ENCODE results near the gene NID1. TPM values are rescaled to one million over a fixed set of nuclear protein-coding genes. Genes with fewer than 3 reads are reported as not detected.
A peak's percentile ranks its signal among the peaks of the same experiment; 100 is the strongest.
"Not testable (repeated sequence)": the region's sequence is repeated elsewhere in the genome, so short reads cannot be mapped to it uniquely, and the experiment has no call there.

Gene NID1
- total RNA-seq, 1 experiment from 2014 or later: not detected

DNA sequence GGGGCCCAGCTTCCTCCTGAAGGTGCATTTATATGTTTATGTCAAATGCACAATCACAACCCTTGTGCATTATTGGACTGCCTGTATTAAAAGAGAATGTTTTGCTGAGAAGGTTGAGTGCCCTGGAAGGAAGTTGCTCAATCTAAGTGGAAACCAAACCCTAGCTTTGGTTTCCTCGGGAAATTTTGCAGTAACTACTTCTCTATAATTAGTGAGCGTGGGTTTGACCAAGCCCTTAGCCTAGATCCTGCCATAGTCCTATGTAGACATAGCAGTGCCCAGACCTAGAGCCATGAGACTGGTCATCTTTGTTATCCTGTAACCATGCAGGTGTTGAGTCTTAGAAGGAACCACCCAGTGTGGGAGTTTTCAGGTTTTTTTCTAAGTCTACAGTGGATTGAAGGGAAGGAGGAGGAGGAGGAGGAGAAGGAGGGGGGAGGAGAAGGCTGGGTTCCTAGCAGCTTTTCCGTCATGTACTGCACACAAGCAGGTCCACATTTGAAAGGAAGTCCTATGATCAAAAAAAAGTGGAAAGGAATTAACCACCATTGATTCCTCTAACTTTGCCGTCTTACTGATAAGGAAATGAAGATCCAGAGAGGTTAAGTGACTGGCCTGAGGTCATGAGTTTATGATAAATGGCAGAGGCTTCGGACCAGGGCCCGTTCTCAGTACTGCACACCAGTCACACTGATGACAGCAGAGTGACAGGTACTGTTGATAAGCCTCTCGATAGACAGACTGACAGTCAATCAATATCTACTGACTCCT lies 126.0 kb downstream of the NID1 start:
- DNase-seq (ENCODE audit: low spot score): no peak

DNA sequence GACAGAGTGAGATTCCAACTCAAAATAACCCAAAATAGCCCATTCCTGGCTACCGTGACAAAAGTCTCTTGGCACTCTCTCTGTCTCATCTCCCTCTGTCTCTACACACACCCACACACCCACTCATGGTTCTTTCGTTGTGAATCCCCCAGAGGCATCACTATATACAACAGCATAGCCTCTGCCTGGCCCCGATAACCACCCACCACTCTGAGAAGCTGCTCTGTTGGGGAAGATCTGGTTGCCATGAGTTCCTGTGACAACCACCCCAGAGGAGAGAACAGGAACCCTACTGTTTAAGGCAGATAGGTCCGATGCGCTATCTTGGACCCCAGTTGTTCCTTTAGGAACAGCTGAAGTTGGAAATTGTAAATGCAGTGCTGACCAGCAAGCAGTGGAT lies 127.8 kb downstream of the NID1 start:
- no peak for DNase-seq (ENCODE audit: low spot score)

DNA sequence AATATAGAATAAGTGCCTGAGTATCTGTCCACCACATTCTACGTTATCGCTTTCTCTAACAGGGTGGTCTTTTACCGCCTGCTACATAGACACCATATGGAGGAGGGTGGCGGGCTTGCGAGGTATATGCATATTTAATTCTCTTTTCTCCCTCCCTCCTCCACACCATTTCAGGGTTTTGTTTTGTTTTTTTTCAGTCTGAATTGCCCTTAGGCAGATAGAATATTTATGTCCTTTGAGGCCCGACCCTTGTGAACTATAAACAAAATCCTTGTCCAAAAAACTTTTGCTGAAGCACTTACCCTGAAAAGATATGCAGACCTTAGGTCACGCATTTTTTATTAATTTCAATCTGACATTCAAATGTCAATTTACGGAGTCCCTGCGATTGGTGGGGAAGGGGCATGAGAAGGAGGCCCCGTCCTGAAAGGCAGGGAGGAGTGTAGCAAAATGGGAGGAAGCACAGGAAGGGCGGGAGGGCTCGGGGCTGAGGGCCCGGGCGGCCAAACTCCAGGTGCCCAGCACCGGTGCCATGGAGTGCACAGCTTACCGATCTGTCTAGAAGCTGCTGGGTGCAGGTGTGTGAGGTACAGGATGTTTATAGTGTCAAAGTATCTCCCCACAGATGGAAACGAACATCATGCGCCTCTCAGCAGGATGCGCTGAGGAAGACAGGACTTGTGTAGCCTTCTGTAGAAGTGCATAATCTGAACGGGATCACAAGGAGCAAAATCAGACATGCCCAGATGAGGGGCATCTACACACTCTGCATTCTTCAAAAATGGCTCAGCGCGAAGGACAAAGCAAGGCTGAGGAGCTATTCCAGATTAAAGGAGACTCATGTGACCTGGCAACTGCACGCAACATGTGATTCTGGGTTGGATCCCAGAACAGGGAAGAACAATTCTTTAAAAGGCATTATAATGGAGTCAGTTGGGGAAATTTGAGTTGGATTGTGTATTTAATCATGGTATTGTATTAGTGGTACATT lies 129.4 kb downstream of the NID1 start:
- no peak for DNase-seq (ENCODE audit: low spot score)

DNA sequence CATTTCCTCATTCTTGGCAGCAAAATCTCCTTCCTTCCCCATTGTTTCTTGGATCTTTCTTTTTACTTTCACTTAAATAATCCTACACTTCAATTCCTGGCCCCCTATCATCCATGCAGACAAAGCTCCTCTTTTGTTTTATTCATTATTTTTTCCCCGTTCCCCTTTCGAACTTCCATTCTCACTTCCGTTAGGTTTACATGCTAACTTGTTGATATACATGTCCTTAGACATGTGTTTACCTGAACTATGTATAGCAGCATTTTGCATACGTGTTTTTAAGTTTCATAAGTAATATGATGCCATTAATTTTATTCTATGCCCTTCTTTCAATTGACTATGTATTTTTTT lies 131.1 kb downstream of the NID1 start:
- no peak for DNase-seq (ENCODE audit: low spot score)

DNA sequence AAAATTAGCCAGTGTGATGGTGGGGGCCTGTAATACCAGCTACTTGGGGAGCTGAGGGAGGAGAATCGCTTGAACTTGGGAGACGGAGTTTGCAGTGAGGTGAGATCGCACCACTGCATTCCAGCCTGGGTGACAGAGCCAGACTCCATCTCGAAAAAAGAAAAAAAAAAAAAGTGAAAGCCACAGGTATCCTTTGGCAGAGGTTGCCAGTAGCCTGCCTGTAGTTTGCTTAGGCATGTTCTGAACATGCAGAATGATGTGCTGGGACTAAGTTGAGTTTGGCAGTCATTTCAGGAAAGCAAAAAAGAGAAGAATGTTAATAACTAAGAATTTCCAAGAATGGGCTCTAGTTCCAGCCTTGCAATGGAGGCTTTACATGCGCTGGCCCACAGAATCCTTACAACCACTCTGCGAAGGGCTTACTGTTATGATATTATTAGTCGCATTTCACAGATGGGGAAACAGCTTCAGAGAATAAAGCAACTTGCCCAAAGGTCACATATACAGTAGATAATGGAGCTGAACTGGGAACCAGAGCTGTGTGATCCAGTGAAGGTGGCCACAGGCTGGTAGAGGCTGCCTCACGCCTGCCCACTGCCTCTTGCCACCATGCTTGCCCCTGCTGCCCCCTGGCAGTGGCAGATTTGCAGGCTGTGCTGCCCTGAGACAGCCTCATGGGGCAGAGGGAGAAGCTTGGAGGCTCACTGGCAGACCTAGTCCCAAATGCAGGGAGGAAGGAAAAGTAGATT lies 131.7 kb downstream of the NID1 start:
- no peak for DNase-seq (ENCODE audit: low spot score)

DNA sequence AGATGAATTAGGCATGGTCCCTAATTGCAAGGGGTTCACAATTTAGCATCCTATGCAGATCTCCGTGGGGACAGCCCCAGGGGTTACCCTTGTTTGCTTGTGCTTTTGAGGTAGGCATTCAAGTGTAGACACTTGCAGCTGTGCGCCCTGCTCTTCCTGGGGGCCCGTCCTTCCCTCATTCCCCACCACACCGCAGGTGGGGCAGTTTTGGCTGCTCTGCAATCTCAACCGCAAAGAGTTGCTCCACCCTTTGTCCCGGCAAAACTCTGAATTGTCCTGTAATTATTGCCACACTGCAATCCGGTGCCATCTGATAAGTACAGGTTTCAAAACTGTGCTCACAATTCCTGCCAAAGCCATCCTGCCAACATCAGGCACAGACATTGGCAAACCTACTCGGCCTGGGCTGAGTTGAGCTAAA lies 132.8 kb downstream of the NID1 start:
- DNase-seq (ENCODE audit: low spot score): peak; percentile 68

DNA sequence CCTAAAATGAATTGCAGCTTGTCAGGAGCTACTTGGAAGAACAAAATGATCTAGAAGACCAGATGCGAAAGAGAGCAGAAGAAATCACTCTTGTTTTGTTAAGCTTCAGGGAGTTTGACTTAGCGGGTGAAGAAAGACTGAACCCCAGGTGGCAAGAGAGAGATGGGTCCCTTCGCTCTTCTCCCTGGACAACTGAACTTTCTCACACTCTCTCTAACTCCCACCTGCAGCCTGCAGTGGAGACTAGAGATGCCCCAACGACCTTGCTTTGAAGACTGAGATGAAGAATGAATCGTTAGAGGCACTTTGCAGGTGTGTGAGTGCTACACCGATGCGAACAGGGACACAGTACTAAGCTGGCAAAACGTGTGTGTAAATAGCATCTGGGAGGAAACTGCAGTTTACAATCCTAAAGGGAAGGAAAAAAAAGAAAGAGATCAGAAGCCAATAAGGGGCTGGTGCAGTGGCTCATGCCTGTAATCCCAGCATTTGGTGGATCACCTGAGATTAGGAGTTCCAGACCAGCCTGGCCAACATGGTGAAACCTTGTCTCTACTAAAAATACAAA lies 133.6 kb downstream of the NID1 start:
- DNase-seq (ENCODE audit: low spot score): peak; percentile 21

DNA sequence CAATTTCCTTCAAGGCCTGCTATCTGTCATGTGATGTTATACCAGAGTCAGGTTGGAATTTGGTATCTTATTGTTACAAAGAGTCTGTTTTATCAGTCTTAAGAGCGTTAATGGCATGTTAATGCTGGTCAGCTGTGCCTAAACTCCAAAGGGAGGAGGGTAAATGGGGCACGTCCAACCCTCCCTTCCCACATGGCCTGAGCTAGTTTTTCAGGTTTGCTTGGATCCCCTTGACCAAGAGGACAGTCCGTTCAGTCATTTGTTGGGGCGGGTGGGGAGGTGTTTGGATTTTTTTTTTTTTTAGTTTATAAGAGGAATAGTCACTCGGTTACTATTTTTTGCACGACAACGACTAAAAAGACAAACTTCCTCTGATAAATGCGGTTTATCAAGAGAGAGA lies 134.3 kb downstream of the NID1 start:
- DNase-seq (ENCODE audit: low spot score): peak; percentile 80

DNA sequence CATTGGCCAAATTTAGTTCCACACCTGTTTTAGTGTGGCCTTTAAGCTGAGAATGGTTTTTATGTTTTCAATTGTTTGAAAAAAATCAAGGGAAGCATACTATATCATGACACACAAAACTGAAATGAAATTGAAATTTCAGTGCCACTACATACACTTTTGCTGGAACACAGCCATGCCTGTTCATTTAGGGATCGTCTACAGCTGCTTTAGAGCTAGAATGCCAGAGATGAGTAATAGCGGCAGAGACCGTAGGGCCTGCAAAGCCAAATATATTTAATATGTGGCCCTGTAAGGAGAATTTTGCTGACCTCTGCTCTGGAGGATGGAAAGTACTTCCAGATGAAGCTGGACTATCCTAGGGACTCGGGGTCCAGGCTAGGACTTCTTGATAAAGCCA lies 135.7 kb downstream of the NID1 start:
- DNase-seq (ENCODE audit: low spot score): no peak

DNA sequence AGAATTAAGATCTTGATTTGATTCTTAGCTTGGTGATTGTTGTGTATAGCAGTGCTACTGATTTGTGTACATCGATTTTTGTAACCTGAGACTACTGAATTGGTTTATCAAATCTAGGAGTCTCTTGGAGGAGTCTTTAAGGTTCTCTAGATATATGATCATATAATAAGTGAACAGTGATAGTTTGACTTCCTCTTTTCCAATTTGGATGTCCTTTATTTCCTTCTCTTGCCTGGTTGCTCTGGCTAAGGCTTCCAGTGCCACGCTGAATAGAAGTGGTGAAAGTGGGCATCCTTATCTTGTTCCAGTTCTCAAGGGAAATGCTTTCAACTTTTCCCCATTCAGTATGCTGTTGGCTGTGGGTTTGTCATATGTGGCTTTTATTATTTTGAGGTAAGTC lies 136.7 kb downstream of the NID1 start:
- DNase-seq (ENCODE audit: low spot score): no peak

DNA sequence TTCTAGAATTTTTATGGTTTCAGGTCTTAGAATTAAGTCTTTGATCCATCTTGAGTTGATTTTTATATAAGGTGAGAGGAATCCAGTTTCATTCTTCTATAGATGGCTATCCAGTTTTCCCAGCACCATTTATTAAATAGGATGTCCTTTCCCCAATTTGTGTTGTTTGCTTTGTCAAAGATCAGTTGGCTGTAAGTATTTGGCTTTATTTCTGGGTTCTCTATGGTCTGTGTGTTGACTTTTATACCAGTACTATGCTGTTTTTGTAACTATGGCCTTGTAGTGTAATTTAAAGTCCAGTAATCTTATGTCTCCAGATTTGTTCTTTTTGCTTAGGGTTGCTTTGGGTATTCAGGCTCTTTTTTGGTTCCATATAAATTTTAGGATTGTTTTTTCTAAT lies 137.3 kb downstream of the NID1 start:
- DNase-seq (ENCODE audit: low spot score): not testable (repeated sequence)

Small RNA genes lying within 50 kb of the gene (small RNA-seq; reads per million reads assigned to genes)
- not detected for gene RF00019

Other genes with a start within 250 kb of the NID1 start
- gene LYST, start 198.2 kb downstream of the NID1 start, total RNA-seq (2014; rRNA removed; shearing (Covaris generic)): 0.57 and 1.0 TPM in 2 replicates
- gene GPR137B, start 77.4 kb upstream of the NID1 start, total RNA-seq (2014; rRNA removed; shearing (Covaris generic)): 2.6 and 5.3 TPM in 2 replicates
- not detected in 2 replicates for gene ERO1B, start 216.9 kb upstream of the NID1 start, total RNA-seq (2014; rRNA removed; shearing (Covaris generic))

All from HT-29 (cell line).